Astrocyte (in vitro differentiated cells and primary cell): Measurements from ENCODE around the gene RGS4.

ENCODE experiments used
- EZH2 ChIP-seq: IDR thresholded peaks from 2 replicates; pipeline ENCODE4 v1.6.1; 2012; ENCODE audit warnings: mild to moderate bottlenecking, low read length, inconsistent platforms; ENCODE audit not compliant: insufficient read depth
- TF ChIP-seq, protein P1 (sequence below): IDR thresholded peaks from 2 replicates; pipeline ENCODE4 v1.5.1; 2011; ENCODE audit warnings: low read depth, mild to moderate bottlenecking, inconsistent platforms, low read length, moderate library complexity; ENCODE audit not compliant: insufficient read depth

DNA sequence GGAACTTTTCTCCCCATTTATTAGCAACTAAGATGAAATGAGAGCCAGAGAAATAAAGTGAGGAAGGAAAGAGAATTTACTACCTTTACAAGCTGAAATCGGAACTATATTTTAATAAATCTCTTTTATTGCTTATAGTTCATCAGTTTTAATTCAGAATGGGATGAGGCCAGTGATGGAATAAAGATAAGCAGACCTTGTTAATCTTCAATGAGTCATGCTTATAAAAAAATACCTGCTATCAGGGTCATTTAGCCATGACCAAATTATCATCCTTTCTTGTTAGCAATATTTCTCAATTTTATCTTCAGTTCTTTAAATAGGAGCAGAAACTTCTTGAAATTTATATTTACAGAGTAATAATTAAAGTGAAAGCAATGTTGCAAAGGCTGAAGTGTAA is 26.1 kb downstream of the RGS4 start:
- TF ChIP-seq, protein P1, sequence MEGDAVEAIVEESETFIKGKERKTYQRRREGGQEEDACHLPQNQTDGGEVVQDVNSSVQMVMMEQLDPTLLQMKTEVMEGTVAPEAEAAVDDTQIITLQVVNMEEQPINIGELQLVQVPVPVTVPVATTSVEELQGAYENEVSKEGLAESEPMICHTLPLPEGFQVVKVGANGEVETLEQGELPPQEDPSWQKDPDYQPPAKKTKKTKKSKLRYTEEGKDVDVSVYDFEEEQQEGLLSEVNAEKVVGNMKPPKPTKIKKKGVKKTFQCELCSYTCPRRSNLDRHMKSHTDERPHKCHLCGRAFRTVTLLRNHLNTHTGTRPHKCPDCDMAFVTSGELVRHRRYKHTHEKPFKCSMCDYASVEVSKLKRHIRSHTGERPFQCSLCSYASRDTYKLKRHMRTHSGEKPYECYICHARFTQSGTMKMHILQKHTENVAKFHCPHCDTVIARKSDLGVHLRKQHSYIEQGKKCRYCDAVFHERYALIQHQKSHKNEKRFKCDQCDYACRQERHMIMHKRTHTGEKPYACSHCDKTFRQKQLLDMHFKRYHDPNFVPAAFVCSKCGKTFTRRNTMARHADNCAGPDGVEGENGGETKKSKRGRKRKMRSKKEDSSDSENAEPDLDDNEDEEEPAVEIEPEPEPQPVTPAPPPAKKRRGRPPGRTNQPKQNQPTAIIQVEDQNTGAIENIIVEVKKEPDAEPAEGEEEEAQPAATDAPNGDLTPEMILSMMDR = no peak
- TF ChIP-seq EZH2 = no peak
